AG04450 (cell line): ENCODE results near the gene CDK16. TPM values are rescaled to one million over a fixed set of nuclear protein-coding genes. Genes with fewer than 3 reads are reported as not detected.

Source experiments
- CTCF ChIA-PET: fragments of 300-600, 350-600 bp; formaldehyde crosslinking; extraction: SDS; loops from one replicate; lab custom pipeline; 2022; ENCODE audit warnings: antibody characterized with exemption, inconsistent platforms; lab: Charles Lee
- POLR2A ChIA-PET: fragments of 350-600 bp; formaldehyde crosslinking; extraction: SDS; loops from one replicate; lab custom pipeline; 2021; ENCODE audit warnings: antibody characterized with exemption, inconsistent platforms; lab: Yijun Ruan, JAX
- DNase-seq: peaks from one replicate; pipeline ENCODE4 v3.0.0-alpha.2; 2011; ENCODE audit warnings: low read depth, low spot score
- H3K27ac ChIP-seq: one replicate; pipeline ENCODE4 v1.5.1; 2012; ENCODE audit warnings: low read depth, low read length, control low read depth
- H3K27me3 ChIP-seq: one replicate; pipeline ENCODE4 v1.6.0; 2012; ENCODE audit warnings: low read length; ENCODE audit not compliant: control insufficient read depth, insufficient read depth
- H3K4me3 ChIP-seq: 2 replicates; pipeline ENCODE4 v1.5.1; 2011; ENCODE audit warnings: mild to moderate bottlenecking, low read depth, low read length, control low read depth
- H3K9me3 ChIP-seq: 2 replicates; pipeline ENCODE4 v1.5.1; 2012; ENCODE audit warnings: low read length; ENCODE audit not compliant: control insufficient read depth, insufficient read depth
- polyA plus RNA-seq: library from polyadenylated mRNA; depleted of rRNA; stranded (reverse); fragments of >200 nt; gene quantifications from 2 replicates; pipeline ENCODE4 v1.2.3, GENCODE V29; 2011
- TF ChIP-seq, protein P1 (sequence below): IDR thresholded peaks from 2 replicates; pipeline ENCODE4 v1.5.1; 2011; ENCODE audit warnings: low read depth, low read length, control low read depth, inconsistent platforms

CDK16 gene
- polyA plus RNA-seq, 1 experiment, result 89.9 TPM

DNA sequence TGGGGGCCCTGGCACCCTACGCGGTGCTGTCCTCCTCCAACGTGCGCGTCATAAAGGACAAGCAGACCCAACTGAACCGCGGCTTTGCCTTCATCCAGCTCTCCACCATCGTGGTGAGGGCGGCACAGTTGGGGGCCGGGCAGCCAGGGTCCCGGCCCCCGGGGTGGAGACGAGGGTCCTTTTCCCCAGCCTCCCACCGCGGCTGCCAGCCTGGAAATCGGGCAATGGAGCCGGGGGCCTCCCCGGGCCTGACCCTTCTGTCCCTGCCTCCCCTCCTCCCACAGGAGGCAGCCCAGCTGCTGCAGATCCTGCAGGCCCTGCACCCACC lies 38.6 kb upstream of the CDK16 start:
- Histone ChIP-seq H3K27me3 (no peaks in the 10 kb centered on the region), H3K9me3 (no peaks in the 10 kb centered on the region), H3K27ac (no peak overlapping the region), H3K4me3 (no peak overlapping the region)
- no peak for DNase-seq
- TF ChIP-seq, protein P1, sequence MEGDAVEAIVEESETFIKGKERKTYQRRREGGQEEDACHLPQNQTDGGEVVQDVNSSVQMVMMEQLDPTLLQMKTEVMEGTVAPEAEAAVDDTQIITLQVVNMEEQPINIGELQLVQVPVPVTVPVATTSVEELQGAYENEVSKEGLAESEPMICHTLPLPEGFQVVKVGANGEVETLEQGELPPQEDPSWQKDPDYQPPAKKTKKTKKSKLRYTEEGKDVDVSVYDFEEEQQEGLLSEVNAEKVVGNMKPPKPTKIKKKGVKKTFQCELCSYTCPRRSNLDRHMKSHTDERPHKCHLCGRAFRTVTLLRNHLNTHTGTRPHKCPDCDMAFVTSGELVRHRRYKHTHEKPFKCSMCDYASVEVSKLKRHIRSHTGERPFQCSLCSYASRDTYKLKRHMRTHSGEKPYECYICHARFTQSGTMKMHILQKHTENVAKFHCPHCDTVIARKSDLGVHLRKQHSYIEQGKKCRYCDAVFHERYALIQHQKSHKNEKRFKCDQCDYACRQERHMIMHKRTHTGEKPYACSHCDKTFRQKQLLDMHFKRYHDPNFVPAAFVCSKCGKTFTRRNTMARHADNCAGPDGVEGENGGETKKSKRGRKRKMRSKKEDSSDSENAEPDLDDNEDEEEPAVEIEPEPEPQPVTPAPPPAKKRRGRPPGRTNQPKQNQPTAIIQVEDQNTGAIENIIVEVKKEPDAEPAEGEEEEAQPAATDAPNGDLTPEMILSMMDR, result no peak
- ChIA-PET CTCF (no interaction called here), POLR2A (no interaction called here)

DNA sequence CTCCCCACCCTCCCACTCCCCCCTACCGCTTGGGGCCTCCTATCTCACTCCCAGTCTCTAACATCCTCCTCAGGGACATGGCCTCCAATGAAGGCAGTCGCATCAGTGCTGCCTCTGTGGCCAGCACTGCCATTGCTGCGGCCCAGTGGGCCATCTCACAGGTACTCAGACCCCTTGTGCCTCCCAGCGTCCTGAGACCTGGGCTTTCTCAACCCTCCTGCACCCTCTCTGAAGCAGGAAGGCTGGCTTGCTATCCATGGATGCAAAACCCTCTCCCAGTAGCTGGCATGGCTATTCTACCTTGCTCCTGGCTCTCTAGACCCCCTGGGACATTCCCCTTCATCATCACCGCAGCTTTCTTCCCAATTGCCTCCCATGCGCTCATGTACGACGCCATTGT lies 38.1 kb upstream of the CDK16 start:
- H3K27me3 ChIP-seq, result no peaks in the 10 kb centered on the region
- DNase-seq, result no peak
- CTCF ChIA-PET, result no interaction called here
- H3K9me3 ChIP-seq, result no peaks in the 10 kb centered on the region
- POLR2A ChIA-PET, result interaction anchor here (0.6 kb wide), 1 partner anchor 25 kb away, joined by 3 read pairs; no protein-coding TSS in a partner anchor
- no peak overlapping the region for H3K4me3 ChIP-seq
- H3K27ac ChIP-seq, result no peak overlapping the region
- TF ChIP-seq, protein P1, result no peak

DNA sequence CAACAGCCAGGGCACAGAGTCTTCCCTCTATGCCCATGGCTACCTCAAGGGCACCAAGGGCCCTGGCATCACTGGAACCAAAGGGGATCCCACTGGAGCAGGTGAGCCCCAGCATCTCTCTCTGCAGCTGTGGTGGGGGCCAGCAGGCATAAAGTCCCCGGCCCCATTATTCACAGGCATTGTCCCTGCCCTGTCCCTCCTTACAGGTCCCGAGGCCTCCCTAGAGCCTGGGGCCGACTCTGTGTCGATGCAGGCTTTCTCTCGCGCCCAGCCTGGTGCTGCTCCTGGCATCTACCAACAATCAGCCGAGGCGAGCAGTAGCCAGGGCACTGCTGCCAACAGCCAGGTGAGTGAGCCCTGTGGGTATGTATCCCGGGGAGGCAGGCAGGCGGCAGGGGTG lies 37.2 kb upstream of the CDK16 start:
- POLR2A ChIA-PET, result no interaction called here
- no peaks in the 10 kb centered on the region for H3K27me3 ChIP-seq
- no peak for DNase-seq
- CTCF ChIA-PET, result no interaction called here
- H3K9me3 ChIP-seq, result no peaks in the 10 kb centered on the region
- TF ChIP-seq, protein P1, result no peak
- no peak overlapping the region for H3K27ac ChIP-seq
- no peak overlapping the region for H3K4me3 ChIP-seq

DNA sequence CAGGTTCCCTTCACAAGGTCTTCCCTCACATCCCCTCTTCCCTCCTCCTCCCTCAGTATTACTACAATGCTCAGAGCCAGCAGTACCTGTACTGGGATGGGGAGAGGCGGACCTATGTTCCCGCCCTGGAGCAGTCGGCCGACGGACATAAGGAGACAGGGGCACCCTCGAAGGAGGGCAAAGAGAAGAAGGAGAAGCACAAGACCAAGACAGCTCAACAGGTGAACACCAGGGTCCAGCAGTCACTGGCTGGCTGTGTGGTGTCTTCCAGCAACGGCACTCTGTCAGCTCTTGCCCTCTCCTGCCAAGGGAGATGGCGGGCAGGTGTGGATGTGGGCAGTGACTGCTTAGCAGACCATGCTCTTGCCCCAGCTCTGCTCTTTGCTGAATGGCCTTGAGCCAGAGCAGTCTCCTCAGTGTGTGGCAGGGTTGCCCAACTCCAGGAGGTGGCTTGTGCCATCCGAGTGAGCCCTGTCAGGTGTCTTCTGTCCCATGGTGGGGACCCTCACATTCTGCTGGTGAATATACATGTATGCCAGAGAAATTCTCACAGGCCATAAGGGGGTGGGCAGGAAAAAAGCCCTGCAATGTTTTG lies 36.3 kb upstream of the CDK16 start:
- H3K27ac ChIP-seq, result no peak overlapping the region
- H3K4me3 ChIP-seq, result no peak overlapping the region
- no peak for DNase-seq
- CTCF ChIA-PET, result no interaction called here
- POLR2A ChIA-PET, result no interaction called here
- no peaks in the 10 kb centered on the region for H3K27me3 ChIP-seq
- TF ChIP-seq, protein P1, result no peak
- no peaks in the 10 kb centered on the region for H3K9me3 ChIP-seq

DNA sequence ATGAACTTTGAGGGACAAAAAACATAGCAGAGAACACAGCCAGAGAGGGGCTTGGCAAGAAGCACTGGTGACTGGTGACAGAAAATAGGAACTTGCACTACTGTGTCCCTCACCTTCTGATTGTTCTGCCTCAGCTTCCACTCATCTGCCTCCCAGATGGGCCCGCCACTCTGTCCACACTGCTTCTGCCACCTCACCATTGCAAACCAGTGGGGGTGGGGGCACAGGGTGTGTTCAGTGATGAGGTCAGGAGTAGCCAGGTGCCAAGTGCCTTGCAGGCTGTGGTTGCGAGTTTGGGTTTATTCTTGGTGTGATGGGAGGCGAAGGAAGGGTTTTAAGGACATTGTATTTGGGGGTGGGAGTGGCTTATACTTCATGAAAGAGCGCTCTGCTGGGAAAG lies 34.0 kb upstream of the CDK16 start:
- Histone ChIP-seq H3K9me3 (no peaks in the 10 kb centered on the region), H3K27me3 (no peaks in the 10 kb centered on the region), H3K4me3 (no peak overlapping the region), H3K27ac (no peak overlapping the region)
- DNase-seq, result no peak
- TF ChIP-seq, protein P1, result no peak
- POLR2A ChIA-PET, result no interaction called here
- CTCF ChIA-PET, result no interaction called here
